Gastroesophageal sphincter (tissue), 4 donors: ENCODE results near the gene C14orf93. TPM values are rescaled to one million over a fixed set of nuclear protein-coding genes. Genes with fewer than 3 reads are reported as not detected.

Source experiments
- ATAC-seq: fragments of 150-250 bp; one replicate; pipeline ENCODE4 v1.9.1; 2016; ENCODE audit warnings: mild to moderate bottlenecking, moderate library complexity
- H3K27ac ChIP-seq, 4 donors: fragments of 200-600 bp; sonication (generic) in 3 of 4; 1 replicate in 3 of 4; 2 replicates in 1 of 4; pipeline ENCODE4 v1.5.1; 2016 to 2019
- H3K27me3 ChIP-seq: fragments of 200-600 bp; sonication (generic); one replicate; pipeline ENCODE4 v1.5.1; 2019
- H3K36me3 ChIP-seq, 2 donors: fragments of 200-600 bp; sonication (generic); one replicate each; pipeline ENCODE4 v1.5.1; 2019; ENCODE audit warnings: control low read depth in 1 of 2
- H3K4me1 ChIP-seq, 3 donors: fragments of 200-600 bp; sonication (generic); 1 replicate in 2 of 3; 2 replicates in 1 of 3; pipeline ENCODE4 v1.5.1; 2016 to 2019; ENCODE audit warnings: control low read depth in 2 of 3
- H3K4me3 ChIP-seq, 2 donors: fragments of 200-600 bp; sonication (generic); one replicate each; pipeline ENCODE4 v1.5.1; 2019; ENCODE audit warnings: mild to moderate bottlenecking in 1 of 2, moderate library complexity in 1 of 2
- H3K9me3 ChIP-seq, 3 donors: fragments of 200-600 bp; sonication (generic); one replicate each; pipeline ENCODE4 v1.5.1; 2017 to 2019; ENCODE audit warnings: control low read depth in 2 of 3
- EP300 ChIP-seq: sonication (generic); formaldehyde crosslinking; IDR thresholded peaks from one replicate; pipeline ENCODE4 v1.6.1; 2017; ENCODE audit warnings: antibody characterized with exemption, mild to moderate bottlenecking
- POLR2A ChIP-seq, 2 donors: fragments of 450-650 bp; IDR thresholded peaks; one replicate each; pipeline ENCODE4 v1.6.1; 2017; ENCODE audit warnings: antibody characterized with exemption in 2 of 2, mild to moderate bottlenecking in 2 of 2, moderate library complexity in 1 of 2
- POLR2AphosphoS5 ChIP-seq: sonication (generic); formaldehyde crosslinking; IDR thresholded peaks from one replicate; pipeline ENCODE4 v1.6.1; 2017; ENCODE audit warnings: antibody characterized with exemption
- WGBS, 2 donors: methylation state at CpG; one replicate each; pipeline ENCODE4 v1.1.5; 2018; ENCODE audit warnings: low coverage in 1 of 2; 5-methylcytosine and 5-hydroxymethylcytosine counted together
- total RNA-seq, 4 donors: library from RNA; depleted of rRNA; stranded (reverse); fragments of >200 nt; gene quantifications; one replicate each; pipeline ENCODE4 v1.1.0, GENCODE V29; 2016
- TF ChIP-seq, protein P1 (sequence below), 4 experiments: fragments of 200-600 bp in 2 of 4; fragments of 450-650 bp in 2 of 4; sonication (generic) in 1 of 4; IDR thresholded peaks; one replicate each; pipeline ENCODE4 v1.5.1; 2017 to 2019; ENCODE audit warnings: antibody characterized with exemption in 4 of 4, mild to moderate bottlenecking in 2 of 4, moderate library complexity in 2 of 4

Gene C14orf93
- total RNA-seq, 4 donors from 2014 or later: 8.4 to 16.0 (median 13.2) TPM

- TF ChIP-seq POLR2AphosphoS5 (no peak), POLR2A (IDR thresholded peaks at IDR 0.05) (no peak), EP300 (no peak)
- TF ChIP-seq, protein P1, sequence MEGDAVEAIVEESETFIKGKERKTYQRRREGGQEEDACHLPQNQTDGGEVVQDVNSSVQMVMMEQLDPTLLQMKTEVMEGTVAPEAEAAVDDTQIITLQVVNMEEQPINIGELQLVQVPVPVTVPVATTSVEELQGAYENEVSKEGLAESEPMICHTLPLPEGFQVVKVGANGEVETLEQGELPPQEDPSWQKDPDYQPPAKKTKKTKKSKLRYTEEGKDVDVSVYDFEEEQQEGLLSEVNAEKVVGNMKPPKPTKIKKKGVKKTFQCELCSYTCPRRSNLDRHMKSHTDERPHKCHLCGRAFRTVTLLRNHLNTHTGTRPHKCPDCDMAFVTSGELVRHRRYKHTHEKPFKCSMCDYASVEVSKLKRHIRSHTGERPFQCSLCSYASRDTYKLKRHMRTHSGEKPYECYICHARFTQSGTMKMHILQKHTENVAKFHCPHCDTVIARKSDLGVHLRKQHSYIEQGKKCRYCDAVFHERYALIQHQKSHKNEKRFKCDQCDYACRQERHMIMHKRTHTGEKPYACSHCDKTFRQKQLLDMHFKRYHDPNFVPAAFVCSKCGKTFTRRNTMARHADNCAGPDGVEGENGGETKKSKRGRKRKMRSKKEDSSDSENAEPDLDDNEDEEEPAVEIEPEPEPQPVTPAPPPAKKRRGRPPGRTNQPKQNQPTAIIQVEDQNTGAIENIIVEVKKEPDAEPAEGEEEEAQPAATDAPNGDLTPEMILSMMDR (IDR thresholded peaks at IDR 0.05): no peak
These were observed 41.5 kb upstream of the C14orf93 start for GRCh38 chr14:23051141-23052057.

GRCh38 chr14:23049011-23049410 is 39.1 kb upstream of the C14orf93 start:
- TF ChIP-seq POLR2AphosphoS5 (no peak), EP300 (no peak), POLR2A (IDR thresholded peaks at IDR 0.05) (no peak)
- TF ChIP-seq, protein P1 (IDR thresholded peaks at IDR 0.05): no peak
- Histone ChIP-seq H3K9me3 (no peaks in the 10 kb centered on the region), H3K36me3 (no peaks in the 10 kb centered on the region), H3K27me3 (peaks cover 13% of the 10 kb centered on the region), H3K4me1 (peaks cover 0 to 6% (median 0%) of the 10 kb centered on the region in 3 donors), H3K27ac (no peak overlapping the region), H3K4me3 (no peak overlapping the region)
- no peak for ATAC-seq
- WGBS, 2 donors: no CpG with 5 or more reads among the region's 9 CpGs

More at GRCh38 chr14:23051141-23052057, 41.5 kb upstream of the C14orf93 start:
- ATAC-seq: no peak
- H3K9me3 ChIP-seq: no peaks in the 10 kb centered on the region
- H3K36me3 ChIP-seq: no peaks in the 10 kb centered on the region
- no peak overlapping the region for H3K27ac ChIP-seq
- H3K27me3 ChIP-seq: peaks cover 13% of the 10 kb centered on the region
- no peak overlapping the region for H3K4me3 ChIP-seq
- peaks cover 0 to 15% (median 5%) of the 10 kb centered on the region in 3 donors for H3K4me1 ChIP-seq
- WGBS, 2 donors: 45 to 86% methylated on average over 1 to 3 of the region's 5 CpGs

- Histone ChIP-seq H3K9me3 (no peaks in the 10 kb centered on the region), H3K27ac (peak overlapping the region in 2 of 4 donors; percentile 2 to 40), H3K4me3 (no peak overlapping the region), H3K4me1 (peaks cover 0 to 6% (median 0%) of the 10 kb centered on the region in 3 donors), H3K27me3 (peaks cover 13% of the 10 kb centered on the region), H3K36me3 (no peaks in the 10 kb centered on the region)
- WGBS, 2 donors: 45 to 78% methylated on average over 8 to 13 of the region's 85 CpGs
- ATAC-seq: no peak
- TF ChIP-seq POLR2AphosphoS5 (no peak), POLR2A (IDR thresholded peaks at IDR 0.05) (no peak), EP300 (no peak)
- TF ChIP-seq, protein P1 (IDR thresholded peaks at IDR 0.05): no peak
These were observed 38.1 kb upstream of the C14orf93 start for GRCh38 chr14:23047751-23048693.

- H3K27me3 ChIP-seq: peaks cover 13% of the 10 kb centered on the region
- no peak for TF ChIP-seq POLR2A (IDR thresholded peaks at IDR 0.05)
- TF ChIP-seq, protein P1 (IDR thresholded peaks at IDR 0.05): no peak
- TF ChIP-seq POLR2AphosphoS5: no peak
- TF ChIP-seq EP300: no peak
These were observed 37.2 kb upstream of the C14orf93 start for GRCh38 chr14:23047034-23047634.

More at GRCh38 chr14:23047034-23047634, 37.2 kb upstream of the C14orf93 start:
- ATAC-seq: no peak
- no peaks in the 10 kb centered on the region for H3K9me3 ChIP-seq
- WGBS, 2 donors: 20 to 93% methylated on average over 1 to 3 of the region's 6 CpGs
- peak overlapping the region in 2 of 4 donors; percentile 2 to 40 for H3K27ac ChIP-seq
- H3K4me1 ChIP-seq: peaks cover 0 to 6% (median 0%) of the 10 kb centered on the region in 3 donors
- no peaks in the 10 kb centered on the region for H3K36me3 ChIP-seq
- H3K4me3 ChIP-seq: no peak overlapping the region
